Stimulated activated naive CD4-positive, alpha-beta T cell treated with Interleukin-2 at 50 U/mL for 16 hours (primary cell): ENCODE results near the gene GSX2.
"Not testable (repeated sequence)": the region's sequence is repeated elsewhere in the genome, so short reads cannot be mapped to it uniquely, and the experiment has no call there.

Experiments used
- DNase-seq: peaks from one replicate; lab custom pipeline; 2025; lab: John Stamatoyannopoulos, UW

GSX2 gene

GRCh38 chr4:54103190-54103574 lies 3.2 kb downstream of the GSX2 start:
- DNase-seq = no peak

- DNase-seq = no peak
These were observed 4.9 kb downstream of the GSX2 start for GRCh38 chr4:54104907-54105306.

GRCh38 chr4:54107951-54108748 lies 8.2 kb downstream of the GSX2 start:
- no peak for DNase-seq

GRCh38 chr4:54109241-54110018 lies 9.5 kb downstream of the GSX2 start:
- no peak for DNase-seq

GRCh38 chr4:54110019-54110416 lies 10.1 kb downstream of the GSX2 start:
- no peak for DNase-seq

GRCh38 chr4:54113206-54113605 lies 13.2 kb downstream of the GSX2 start:
- DNase-seq = not testable (repeated sequence)

GRCh38 chr4:54116246-54116645 lies 16.3 kb downstream of the GSX2 start:
- DNase-seq = not testable (repeated sequence)

GRCh38 chr4:54118850-54119589 lies 19.1 kb downstream of the GSX2 start:
- DNase-seq = no peak

GRCh38 chr4:54120518-54120917 lies 20.6 kb downstream of the GSX2 start:
- DNase-seq = no peak

- DNase-seq = no peak
These were observed 27.7 kb downstream of the GSX2 start for GRCh38 chr4:54127660-54128059.

GRCh38 chr4:54128694-54129093 lies 28.7 kb downstream of the GSX2 start:
- not testable (repeated sequence) for DNase-seq

GRCh38 chr4:54139332-54139731 lies 39.4 kb downstream of the GSX2 start:
- DNase-seq = no peak

- DNase-seq = no peak
These were observed 40.3 kb downstream of the GSX2 start for GRCh38 chr4:54140287-54140686.

GRCh38 chr4:54144199-54144598 lies 44.2 kb downstream of the GSX2 start:
- DNase-seq = no peak

GRCh38 chr4:54144661-54145171 lies 44.8 kb downstream of the GSX2 start:
- DNase-seq = no peak

- no peak for DNase-seq
These were observed 46.2 kb downstream of the GSX2 start for GRCh38 chr4:54146139-54146538.

- DNase-seq = no peak
These were observed 49.4 kb downstream of the GSX2 start for GRCh38 chr4:54149323-54149722.
